WTC11 (cell line): ENCODE measurements around the gene ODAPH. TPM values are rescaled to one million over a fixed set of nuclear protein-coding genes. Genes with fewer than 3 reads are reported as not detected.

Source experiments
- ATAC-seq: fragments of 200-7000 bp; cut with Tn5 transposase; 2 replicates; pipeline ENCODE4 v1.10.0; 2021; ENCODE audit warnings: mild to moderate bottlenecking, moderate library complexity
- CTCF ChIA-PET: fragments of 300-600 bp; sonication (Branson Sonifier 250); formaldehyde crosslinking; loops from one replicate; lab custom pipeline; 2021; ENCODE audit warnings: antibody characterized with exemption; lab: Charles Lee
- POLR2A ChIA-PET: fragments of 350-600 bp; sonication (Branson Sonifier 250); formaldehyde crosslinking; loops from one replicate; lab custom pipeline; 2021; ENCODE audit warnings: antibody characterized with exemption; lab: Charles Lee
- DNase-seq: peaks from one replicate; pipeline ENCODE4 v3.0.0; 2021; ENCODE audit warnings: low spot score
- H3K27ac Mint-ChIP-seq: 2 replicates; pipeline ENCODE4 v1.8.0; 2021; ENCODE audit warnings: mixed read lengths
- H3K27me3 Mint-ChIP-seq: 2 replicates; pipeline ENCODE4 v1.8.0; 2021; ENCODE audit warnings: low read depth, mild to moderate bottlenecking, moderate library complexity, mixed read lengths
- H3K36me3 Mint-ChIP-seq: 2 replicates; pipeline ENCODE4 v1.8.0; 2021; ENCODE audit warnings: mixed read lengths
- H3K4me1 Mint-ChIP-seq: 2 replicates; pipeline ENCODE4 v1.8.0; 2022; ENCODE audit warnings: mixed read lengths
- H3K4me3 Mint-ChIP-seq: 2 replicates; pipeline ENCODE4 v1.8.0; 2021; ENCODE audit warnings: mild to moderate bottlenecking, moderate library complexity, mixed read lengths
- H3K9me3 Mint-ChIP-seq: 2 replicates; pipeline ENCODE4 v1.8.0; 2021; ENCODE audit warnings: mixed read lengths
- ATF6 ChIP-seq: sonication (generic); formaldehyde crosslinking; IDR thresholded peaks from 2 replicates; pipeline ENCODE4 v1.8.1; 2023; ENCODE audit warnings: mild to moderate bottlenecking, missing genetic modification reagents
- CREB1 ChIP-seq: sonication (generic); formaldehyde crosslinking; IDR thresholded peaks from 2 replicates; pipeline ENCODE4 v1.8.0; 2023; ENCODE audit warnings: mild to moderate bottlenecking, missing genetic modification reagents
- CTCF ChIP-seq: fragments of 200-600 bp; IDR thresholded peaks from 2 replicates; pipeline ENCODE4 v1.8.0; 2022; ENCODE audit warnings: antibody characterized with exemption
- ELF4 ChIP-seq: sonication (generic); formaldehyde crosslinking; IDR thresholded peaks from 2 replicates; pipeline ENCODE4 v1.8.1; 2022; ENCODE audit warnings: low read depth, mild to moderate bottlenecking, moderate library complexity, missing genetic modification reagents
- FOXP1 ChIP-seq: sonication (generic); formaldehyde crosslinking; IDR thresholded peaks from 2 replicates; pipeline ENCODE4 v1.8.0; 2022; ENCODE audit warnings: missing genetic modification reagents, mild to moderate bottlenecking, moderate library complexity, borderline replicate concordance
- FOXP4 ChIP-seq: sonication (generic); formaldehyde crosslinking; IDR thresholded peaks from 2 replicates; pipeline ENCODE4 v1.8.0; 2022; ENCODE audit warnings: mild to moderate bottlenecking, missing genetic modification reagents
- HMGXB4 ChIP-seq: sonication (generic); formaldehyde crosslinking; IDR thresholded peaks from 2 replicates; pipeline ENCODE4 v1.8.1; 2023; ENCODE audit warnings: mild to moderate bottlenecking, moderate library complexity, missing genetic modification reagents
- IRF1 ChIP-seq: sonication (generic); formaldehyde crosslinking; IDR thresholded peaks from 2 replicates; pipeline ENCODE4 v1.8.0; 2023; ENCODE audit warnings: missing genetic modification reagents
- NFATC4 ChIP-seq: fragments of 250-450 bp; sonication (Bioruptor Pico); IDR thresholded peaks from 2 replicates; pipeline ENCODE4 v1.9.0; 2021; ENCODE audit warnings: mild to moderate bottlenecking
- NR1H2 ChIP-seq: sonication (generic); formaldehyde crosslinking; IDR thresholded peaks from 2 replicates; pipeline ENCODE4 v1.9.0; 2021; ENCODE audit warnings: mild to moderate bottlenecking, moderate library complexity, missing genetic modification reagents
- NR3C1 ChIP-seq: sonication (generic); formaldehyde crosslinking; conservative IDR thresholded peaks from 2 replicates; pipeline ENCODE4 v1.8.1; 2023; ENCODE audit warnings: low read depth, mild to moderate bottlenecking, missing genetic modification reagents
- PREB ChIP-seq: sonication (generic); formaldehyde crosslinking; IDR thresholded peaks from 2 replicates; pipeline ENCODE4 v1.8.1; 2022; ENCODE audit warnings: mild to moderate bottlenecking, missing genetic modification reagents, moderate library complexity, borderline replicate concordance
- SMAD4 ChIP-seq: sonication (generic); formaldehyde crosslinking; IDR thresholded peaks from 2 replicates; pipeline ENCODE4 v1.8.0; 2022; ENCODE audit warnings: mild to moderate bottlenecking, missing genetic modification reagents
- ZBTB21 ChIP-seq: sonication (generic); formaldehyde crosslinking; IDR thresholded peaks from 2 replicates; pipeline ENCODE4 v1.8.1; 2023; ENCODE audit warnings: mild to moderate bottlenecking, missing genetic modification reagents, borderline replicate concordance
- ZNF423 ChIP-seq: fragments of 250-450 bp; sonication (Bioruptor Pico); IDR thresholded peaks from 2 replicates; pipeline ENCODE4 v2.1.2; 2022; ENCODE audit warnings: mild to moderate bottlenecking, moderate library complexity
- ZNF512 ChIP-seq: sonication (generic); formaldehyde crosslinking; IDR thresholded peaks from 2 replicates; pipeline ENCODE4 v1.8.1; 2022; ENCODE audit warnings: missing genetic modification reagents, borderline replicate concordance
- ZNF532 ChIP-seq: fragments of 250-450 bp; sonication (Bioruptor Pico); IDR thresholded peaks from 2 replicates; pipeline ENCODE4 v1.9.0; 2021; ENCODE audit warnings: mild to moderate bottlenecking, borderline replicate concordance
- total RNA-seq: library from RNA; stranded (reverse); gene quantifications from 3 replicates; pipeline ENCODE4 v1.2.3, GENCODE V29; 2021

The ODAPH gene
- total RNA-seq, 1 experiment from 2014 or later, result not detected

- peaks cover 2% of the 10 kb centered on the region; the same call in 1 of the 2 replicates for H3K9me3 Mint-ChIP-seq
- DNase-seq (no peak), ATAC-seq (no peak)
- POLR2A ChIA-PET, result no interaction called here
- CTCF ChIA-PET, result interaction anchor here (0.6 kb wide), 1 partner anchor 764 kb away, joined by 3 read pairs; no protein-coding TSS in a partner anchor
- no peaks in the 10 kb centered on the region for H3K27me3 Mint-ChIP-seq
- no peak overlapping the region for H3K27ac Mint-ChIP-seq
- H3K36me3 Mint-ChIP-seq, result no peaks in the 10 kb centered on the region
- no peak for TF ChIP-seq SMAD4
- no peak for TF ChIP-seq ZNF423 (CRISPR knock-in tag)
- no peak for TF ChIP-seq ELF4
- no peak for TF ChIP-seq IRF1 (CRISPR knock-in tag)
- no peak for TF ChIP-seq ZBTB21 (CRISPR knock-in tag)
- TF ChIP-seq CREB1 (CRISPR knock-in tag), result no peak
- TF ChIP-seq FOXP4 (CRISPR knock-in tag), result no peak
- no peak for TF ChIP-seq NR1H2 (CRISPR knock-in tag)
- no peak for TF ChIP-seq ATF6 (CRISPR knock-in tag)
- no peak for TF ChIP-seq FOXP1 (CRISPR knock-in tag)
- TF ChIP-seq HMGXB4 (CRISPR knock-in tag), result no peak
- no peak for TF ChIP-seq NR3C1 (CRISPR knock-in tag)
- no peak for TF ChIP-seq CTCF
- no peak for TF ChIP-seq PREB (CRISPR knock-in tag)
- H3K4me1 Mint-ChIP-seq, result peaks cover 5% of the 10 kb centered on the region
- H3K4me3 Mint-ChIP-seq, result no peak overlapping the region
Observed at GRCh38 chr4:75557696-75558095, 1.8 kb downstream of the ODAPH start.

GRCh38 chr4:75561789-75562188, 5.9 kb downstream of the ODAPH start:
- no peak for TF ChIP-seq NFATC4 (CRISPR knock-in tag)
- no peak for TF ChIP-seq ZNF512 (CRISPR knock-in tag)
- TF ChIP-seq ZNF532 (CRISPR knock-in tag), result no peak
- ATAC-seq (peak; percentile 97), DNase-seq (no peak)
- peaks cover 3% of the 10 kb centered on the region; the same call in 1 of the 2 replicates for H3K36me3 Mint-ChIP-seq
- peaks cover 12% of the 10 kb centered on the region for H3K4me1 Mint-ChIP-seq
- H3K27me3 Mint-ChIP-seq, result peaks cover under 1% of the 10 kb centered on the region
- ChIA-PET CTCF (interaction anchor here (0.7 kb wide), 1 partner anchor 17 kb away, joined by 5 read pairs; no protein-coding TSS in a partner anchor), POLR2A (interaction anchor here (0.7 kb wide), 1 partner anchor 804 kb away, joined by 5 read pairs; no protein-coding TSS in a partner anchor)
- H3K4me3 Mint-ChIP-seq, result no peak overlapping the region
- peak overlapping the region; percentile 42 for H3K27ac Mint-ChIP-seq
- H3K9me3 Mint-ChIP-seq, result peaks cover 5% of the 10 kb centered on the region
